Neural crest cell (in vitro differentiated cells): ENCODE data around the gene GFAP. TPM values are rescaled to one million over a fixed set of nuclear protein-coding genes. Genes with fewer than 3 reads are reported as not detected.

Source experiments
- DNase-seq: peaks from one replicate; pipeline ENCODE4 v3.0.0; 2021; ENCODE audit warnings: low read depth, mixed read lengths, low spot score
- H3K27ac Mint-ChIP-seq: one replicate; pipeline ENCODE4 v1.8.0; 2021; ENCODE audit warnings: mild to moderate bottlenecking, mixed read lengths; ENCODE audit not compliant: unreplicated experiment
- H3K27me3 Mint-ChIP-seq: 2 replicates; pipeline ENCODE4 v1.8.0; 2021; ENCODE audit warnings: low read depth, mild to moderate bottlenecking, mixed read lengths
- H3K36me3 Mint-ChIP-seq: 2 replicates; pipeline ENCODE4 v1.8.0; 2021; ENCODE audit warnings: low read depth, mild to moderate bottlenecking, mixed read lengths
- H3K4me1 Mint-ChIP-seq: 2 replicates; pipeline ENCODE4 v1.8.0; 2021; ENCODE audit warnings: mixed read lengths
- H3K4me3 Mint-ChIP-seq: one replicate; pipeline ENCODE4 v1.8.0; 2021; ENCODE audit warnings: mild to moderate bottlenecking, mixed read lengths
- H3K9me3 Mint-ChIP-seq: 2 replicates; pipeline ENCODE4 v1.8.0; 2021; ENCODE audit warnings: mixed read lengths
- CTCF ChIP-seq: fragments of 200-600 bp; sonication (generic); conservative IDR thresholded peaks from 2 replicates; pipeline ENCODE4 v1.5.0; 2021; ENCODE audit warnings: antibody characterized with exemption, mild to moderate bottlenecking
- long read RNA-seq: library from polyadenylated mRNA; unstranded; transcript quantifications from one replicate; pipeline ENCODE4 v2.0.0, GENCODE V29; 2020
- total RNA-seq: library from RNA; stranded (reverse); gene quantifications from 2 replicates; pipeline ENCODE4 v1.2.1, GENCODE V29; 2021

The GFAP gene
- not detected in 2 replicates for total RNA-seq
- long read RNA-seq: 0 reads

DNA sequence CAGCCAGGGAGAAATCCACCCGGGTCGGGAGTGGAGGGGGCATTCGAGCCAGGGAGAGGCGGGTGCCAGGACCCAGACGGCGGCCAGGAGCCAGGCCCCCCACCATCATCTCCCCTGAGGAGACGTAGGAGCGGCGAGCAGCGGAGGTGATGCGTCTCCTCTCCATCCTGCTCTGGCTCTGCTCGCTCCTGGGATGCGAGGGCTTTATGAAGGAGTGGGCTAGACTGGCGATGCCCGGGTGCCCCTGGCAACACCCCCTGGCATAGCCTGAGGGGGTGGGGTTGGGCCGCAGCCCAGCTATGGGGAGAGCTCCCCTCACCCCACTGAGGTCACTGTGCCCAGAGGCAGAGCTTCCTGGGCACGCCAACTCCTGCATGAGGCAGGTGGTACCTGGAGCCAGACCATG lies at the start of gene GFAP:
TSS of gene GFAP (minus strand) at position 180 of the 406 bp plus-strand sequence. CDS start at position 166, 14 bp downstream.
- no peak for TF ChIP-seq CTCF

DNA sequence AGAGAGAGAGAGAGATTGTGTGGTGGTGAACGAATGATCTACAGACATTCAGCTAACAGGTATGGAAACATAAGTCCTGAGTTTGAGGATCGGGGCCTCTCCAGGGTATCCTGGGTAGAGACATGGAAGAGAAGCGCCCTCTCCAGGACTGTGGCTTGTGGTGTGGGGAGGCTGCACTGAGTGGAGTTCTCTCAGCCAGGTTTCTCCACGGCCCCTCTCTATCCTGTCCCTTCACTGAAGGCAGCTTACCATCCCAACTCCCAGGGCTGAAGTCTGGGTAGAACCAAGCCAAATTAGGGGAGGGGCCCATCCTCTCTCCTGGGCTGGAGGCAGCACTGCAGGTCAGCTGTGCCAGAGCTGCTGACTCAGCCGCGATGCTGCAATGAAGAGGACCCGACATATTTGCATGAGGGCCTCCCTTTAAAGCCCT lies 46.6 kb upstream of the GFAP start:
- Mint-ChIP-seq H3K4me3 (no peak overlapping the region), H3K36me3 (no peaks in the 10 kb centered on the region), H3K9me3 (no peaks in the 10 kb centered on the region), H3K27ac (no peak overlapping the region), H3K4me1 (peaks cover 19% of the 10 kb centered on the region), H3K27me3 (peaks cover 32% of the 10 kb centered on the region)
- DNase-seq: no peak
- TF ChIP-seq CTCF: no peak

More for the DNA sequence above, at the start of gene GFAP:
- DNase-seq: no peak
- no peaks in the 10 kb centered on the region for H3K36me3 Mint-ChIP-seq
- peak within 1 kb of the TSS; percentile 28 for H3K27ac Mint-ChIP-seq
- peaks cover 32% of the 10 kb centered on the region for H3K4me1 Mint-ChIP-seq
- H3K4me3 Mint-ChIP-seq: no peak within 1 kb of the TSS
- peaks cover 29% of the 10 kb centered on the region for H3K27me3 Mint-ChIP-seq
- H3K9me3 Mint-ChIP-seq: no peaks in the 10 kb centered on the region

- Mint-ChIP-seq H3K27ac (no peak overlapping the region), H3K36me3 (no peaks in the 10 kb centered on the region), H3K9me3 (no peaks in the 10 kb centered on the region), H3K27me3 (peaks cover 20% of the 10 kb centered on the region), H3K4me1 (peaks cover 23% of the 10 kb centered on the region), H3K4me3 (no peak overlapping the region)
- no peak for DNase-seq
- no peak for TF ChIP-seq CTCF
Observed at GRCh38 chr17:44960691-44961090, 45.4 kb upstream of the GFAP start.

GRCh38 chr17:44959821-44960531 lies 44.7 kb upstream of the GFAP start:
- Mint-ChIP-seq H3K4me1 (peaks cover 22% of the 10 kb centered on the region), H3K4me3 (no peak overlapping the region), H3K27me3 (peaks cover 13% of the 10 kb centered on the region), H3K27ac (no peak overlapping the region), H3K36me3 (no peaks in the 10 kb centered on the region), H3K9me3 (no peaks in the 10 kb centered on the region)
- TF ChIP-seq CTCF: no peak
- DNase-seq: no peak

- no peaks in the 10 kb centered on the region for H3K9me3 Mint-ChIP-seq
Observed at GRCh38 chr17:44956998-44957981, 42.0 kb upstream of the GFAP start.

More at GRCh38 chr17:44956998-44957981, 42.0 kb upstream of the GFAP start:
- Mint-ChIP-seq H3K27me3 (peaks cover 3% of the 10 kb centered on the region), H3K4me1 (peaks cover 22% of the 10 kb centered on the region), H3K4me3 (no peak overlapping the region), H3K27ac (peak overlapping the region; percentile 72), H3K36me3 (no peaks in the 10 kb centered on the region)
- no peak for DNase-seq
- no peak for TF ChIP-seq CTCF
